Cerebellar cortex (tissue), 1 donor: ENCODE data around the gene STUB1.
"Not testable (repeated sequence)": the region's sequence is repeated elsewhere in the genome, so short reads cannot be mapped to it uniquely, and the experiment has no call there.

Source experiments
- DNase-seq: peaks from one replicate; pipeline ENCODE4 v3.0.0-alpha.2; 2015; ENCODE audit warnings: low spot score

STUB1 gene

GRCh38 chr16:678858-679813 is 1.1 kb upstream of the STUB1 start:
- DNase-seq: peak; percentile 80

GRCh38 chr16:680625-680945 is 375 bp downstream of the STUB1 start:
- no peak for DNase-seq

- no peak for DNase-seq
These were observed 946 bp downstream of the STUB1 start for GRCh38 chr16:680967-681745.

- no peak for DNase-seq
These were observed 1.7 kb downstream of the STUB1 start for GRCh38 chr16:681746-682427.

GRCh38 chr16:682493-683395 is 2.5 kb downstream of the STUB1 start:
- no peak for DNase-seq

- DNase-seq: no peak
These were observed 3.3 kb downstream of the STUB1 start for GRCh38 chr16:683396-684070.

GRCh38 chr16:684071-684794 is 4.0 kb downstream of the STUB1 start, which contains the start of gene JMJD8:
JMJD8 (minus strand) TSS chr16:684334; CDS start chr16:684319, 15 bp downstream.
- DNase-seq: peak; percentile 84

GRCh38 chr16:684961-685696 is 4.9 kb downstream of the STUB1 start:
- DNase-seq: no peak

GRCh38 chr16:685967-686366 is 5.8 kb downstream of the STUB1 start:
- DNase-seq: no peak

- no peak for DNase-seq
These were observed 6.5 kb downstream of the STUB1 start for GRCh38 chr16:686459-687260.

- no peak for DNase-seq
These were observed 7.3 kb downstream of the STUB1 start for GRCh38 chr16:687499-687898.

- no peak for DNase-seq
These were observed 9.1 kb downstream of the STUB1 start for GRCh38 chr16:689175-689897.

- not testable (repeated sequence) for DNase-seq
These were observed 11.0 kb downstream of the STUB1 start for GRCh38 chr16:691242-691641.

GRCh38 chr16:692356-693108 is 12.3 kb downstream of the STUB1 start:
- DNase-seq: no peak

- no peak for DNase-seq
These were observed 13.2 kb downstream of the STUB1 start for GRCh38 chr16:693364-693763.

- DNase-seq: no peak
These were observed 13.6 kb downstream of the STUB1 start for GRCh38 chr16:693766-694165.

GRCh38 chr16:694187-694862 is 14.1 kb downstream of the STUB1 start:
- no peak for DNase-seq
